Central memory CD8-positive, alpha-beta T cell (primary cell): ENCODE measurements around the gene DYNLT2B.
A peak's percentile ranks its signal among the peaks of the same experiment; 100 is the strongest.
"Not testable (repeated sequence)": the region's sequence is repeated elsewhere in the genome, so short reads cannot be mapped to it uniquely, and the experiment has no call there.

Experiments used
- ATAC-seq: fragments of 150-1000 bp; cut with Tn5 transposase; replicated peaks from 2 replicates; pipeline ENCODE4 v1.10.0; 2022; ENCODE audit warnings: mild to moderate bottlenecking, moderate FRiP score, moderate number of reproducible peaks; ENCODE audit not compliant: poor library complexity, severe bottlenecking; ENCODE audit errors: extremely low read depth
- DNase-seq, 2 donors: peaks; one replicate each; pipeline ENCODE4 v3.0.0; 2021; ENCODE audit warnings: low spot score in 2 of 2
- H3K27ac Mint-ChIP-seq: one replicate; pipeline ENCODE4 v1.8.0; 2022; ENCODE audit warnings: low read depth, mild to moderate bottlenecking, moderate library complexity, mixed read lengths
- H3K27me3 Mint-ChIP-seq: one replicate; pipeline ENCODE4 v1.8.0; 2022; ENCODE audit warnings: mixed read lengths
- H3K36me3 Mint-ChIP-seq: one replicate; pipeline ENCODE4 v1.8.0; 2022; ENCODE audit warnings: mild to moderate bottlenecking, moderate library complexity, mixed read lengths; ENCODE audit not compliant: insufficient read depth
- H3K4me1 Mint-ChIP-seq: one replicate; pipeline ENCODE4 v1.8.0; 2022; ENCODE audit warnings: mixed read lengths
- H3K4me3 Mint-ChIP-seq: one replicate; pipeline ENCODE4 v1.8.0; 2022; ENCODE audit warnings: mild to moderate bottlenecking, moderate library complexity, mixed read lengths
- H3K9me3 Mint-ChIP-seq: one replicate; pipeline ENCODE4 v1.8.0; 2022; ENCODE audit warnings: mixed read lengths

Gene DYNLT2B

DNA sequence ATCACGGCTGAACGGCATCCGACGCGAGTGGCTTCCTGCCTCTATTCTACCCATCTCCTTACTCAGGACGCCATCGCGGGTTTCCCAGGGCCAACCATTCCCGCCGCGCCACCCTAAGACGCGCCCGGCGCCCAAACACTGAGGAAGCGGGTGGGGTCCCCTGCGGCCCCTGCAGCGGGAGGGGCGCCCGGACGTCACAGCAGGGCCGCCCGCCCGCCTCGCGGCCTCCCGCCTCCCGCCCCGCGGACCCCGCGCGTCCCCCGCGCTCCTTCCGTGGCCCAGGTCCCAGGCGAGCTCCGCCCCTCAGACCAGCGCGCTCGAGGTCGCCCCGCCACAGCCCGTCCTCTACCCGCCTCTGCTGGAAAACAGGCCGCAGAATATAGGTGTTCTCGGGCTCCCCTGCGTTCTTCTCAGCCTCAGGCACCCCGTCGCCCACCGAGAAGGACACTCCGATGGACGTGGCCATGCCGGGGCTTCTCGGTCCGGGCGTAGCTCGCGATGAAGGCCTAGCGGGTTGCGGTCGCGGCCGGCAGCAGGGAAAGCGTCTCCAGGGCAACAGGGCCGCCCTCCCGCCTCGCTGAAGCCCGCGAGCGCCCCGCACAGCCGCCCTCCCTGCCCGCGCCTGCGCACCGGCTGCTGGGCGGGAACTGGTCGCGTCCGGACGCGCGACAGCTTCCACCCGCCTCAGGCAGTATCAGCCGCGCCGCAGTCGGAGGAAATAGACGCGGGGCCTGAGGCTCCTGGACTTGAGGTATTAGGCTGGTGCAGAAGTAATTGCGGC is at the start of gene DYNLT2B:
DYNLT2B (minus strand) TSS at position 554 of the 781 bp plus-strand sequence; CDS start at position 466, 88 bp downstream.
- peaks cover 14% of the 10 kb centered on the region for H3K36me3 Mint-ChIP-seq
- no peaks in the 10 kb centered on the region for H3K9me3 Mint-ChIP-seq
- H3K27ac Mint-ChIP-seq: peak within 1 kb of the TSS; percentile 93
- DNase-seq (peak; percentile 74 to 78), ATAC-seq (peak; percentile 93)
- no peaks in the 10 kb centered on the region for H3K27me3 Mint-ChIP-seq
- H3K4me3 Mint-ChIP-seq: peak within 1 kb of the TSS; percentile 95
- peaks cover 18% of the 10 kb centered on the region for H3K4me1 Mint-ChIP-seq

DNA sequence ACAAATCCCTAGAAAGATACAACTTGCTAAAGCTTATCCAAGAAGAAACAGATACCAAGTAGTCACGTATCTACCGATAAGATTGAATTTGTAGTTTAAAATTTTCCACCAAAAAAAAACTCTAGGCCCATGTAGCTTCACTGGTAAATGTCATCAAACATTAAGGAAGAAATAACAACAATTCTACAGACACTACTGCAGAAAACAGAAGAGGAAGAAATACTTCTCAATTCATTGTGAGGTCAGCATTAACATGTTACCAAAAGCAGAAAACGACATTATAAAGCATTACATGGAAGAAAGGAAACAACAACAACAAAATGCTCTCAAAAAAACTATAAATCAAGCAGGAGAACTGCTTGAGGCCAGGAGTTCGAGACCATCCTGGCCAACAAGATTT is 47.7 kb upstream of the DYNLT2B start:
- no peak overlapping the region for H3K4me3 Mint-ChIP-seq
- ATAC-seq: no peak
- no peaks in the 10 kb centered on the region for H3K27me3 Mint-ChIP-seq
- DNase-seq: no peak
- H3K27ac Mint-ChIP-seq: no peak overlapping the region
- H3K4me1 Mint-ChIP-seq: peaks cover 9% of the 10 kb centered on the region
- peaks cover 45% of the 10 kb centered on the region for H3K36me3 Mint-ChIP-seq
- no peaks in the 10 kb centered on the region for H3K9me3 Mint-ChIP-seq

DNA sequence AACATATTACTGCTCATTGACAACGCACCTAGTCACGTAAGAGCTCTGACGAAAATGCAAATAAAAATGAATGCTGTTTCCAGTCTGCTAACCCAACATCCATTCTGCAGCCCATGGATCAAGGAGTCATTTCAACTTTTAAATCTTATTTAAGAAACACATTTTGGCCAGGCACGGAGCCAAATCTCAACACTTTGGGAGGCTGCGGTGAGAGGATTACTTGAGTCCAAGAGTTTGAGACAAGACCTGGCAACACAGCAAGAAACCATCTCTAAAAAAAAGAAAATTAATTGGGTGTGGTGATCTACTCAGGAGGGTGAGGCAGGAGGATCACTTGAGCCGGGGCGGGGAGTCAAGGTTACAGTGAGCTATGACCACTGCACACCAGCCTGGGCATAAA is 42.5 kb upstream of the DYNLT2B start:
- no peak for ATAC-seq
- Mint-ChIP-seq H3K27me3 (no peaks in the 10 kb centered on the region), H3K4me1 (peaks cover 27% of the 10 kb centered on the region), H3K27ac (no peak overlapping the region), H3K4me3 (no peak overlapping the region), H3K36me3 (peaks cover 61% of the 10 kb centered on the region), H3K9me3 (no peaks in the 10 kb centered on the region)
- DNase-seq: no peak

DNA sequence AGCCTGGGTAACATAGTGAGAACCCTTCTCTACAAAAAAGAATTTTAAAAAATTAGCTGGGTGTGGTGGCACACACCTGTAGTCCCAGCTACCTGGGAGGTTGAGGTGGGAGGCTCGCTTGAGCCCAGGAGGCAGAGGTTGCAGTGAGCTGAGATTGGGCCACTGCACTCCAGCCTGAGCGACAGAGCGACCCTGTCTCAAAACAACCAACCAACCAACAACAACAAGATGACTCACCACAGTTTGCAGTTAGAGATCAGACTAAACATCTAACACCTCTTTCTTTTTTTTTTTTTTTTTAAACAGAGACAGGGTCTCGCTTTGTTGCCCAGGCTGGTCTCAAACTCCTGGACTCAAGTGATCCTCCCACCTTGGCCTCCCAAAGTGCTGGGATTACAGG is 40.5 kb upstream of the DYNLT2B start:
- H3K27ac Mint-ChIP-seq: not testable (repeated sequence)

DNA sequence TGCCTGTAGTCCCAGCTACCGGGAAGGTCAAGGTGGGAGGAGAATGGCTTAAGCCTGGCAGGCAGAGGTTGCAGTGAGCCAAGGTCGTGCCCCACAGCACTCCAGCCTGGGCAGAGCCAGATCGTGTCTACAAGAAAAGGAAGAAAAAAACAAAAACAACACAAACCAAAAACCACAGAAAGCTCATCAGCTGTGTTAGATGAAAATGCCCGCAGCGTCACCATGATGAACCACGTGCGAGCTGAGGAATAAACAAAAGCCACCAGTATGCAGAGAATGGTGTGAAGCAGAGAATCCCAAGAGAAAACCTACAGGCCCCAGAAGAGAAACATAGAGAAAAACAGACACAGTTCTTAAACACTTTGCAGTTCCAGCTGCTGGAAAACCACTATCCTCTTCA is 39.9 kb upstream of the DYNLT2B start:
- H3K4me1 Mint-ChIP-seq: peaks cover 22% of the 10 kb centered on the region
- H3K27ac Mint-ChIP-seq: peak overlapping the region; percentile 78
- no peaks in the 10 kb centered on the region for H3K9me3 Mint-ChIP-seq
- ATAC-seq: peak; percentile 67
- peak in 1 of 2 donors; percentile 11 for DNase-seq
- peaks cover 67% of the 10 kb centered on the region for H3K36me3 Mint-ChIP-seq
- no peaks in the 10 kb centered on the region for H3K27me3 Mint-ChIP-seq
- H3K4me3 Mint-ChIP-seq: no peak overlapping the region

More for the DNA sequence above, 40.5 kb upstream of the DYNLT2B start:
- H3K36me3 Mint-ChIP-seq: peaks cover 66% of the 10 kb centered on the region
- not testable (repeated sequence) for ATAC-seq, H3K9me3 Mint-ChIP-seq, H3K27me3 Mint-ChIP-seq, H3K4me3 Mint-ChIP-seq, DNase-seq
- H3K4me1 Mint-ChIP-seq: peaks cover 22% of the 10 kb centered on the region

DNA sequence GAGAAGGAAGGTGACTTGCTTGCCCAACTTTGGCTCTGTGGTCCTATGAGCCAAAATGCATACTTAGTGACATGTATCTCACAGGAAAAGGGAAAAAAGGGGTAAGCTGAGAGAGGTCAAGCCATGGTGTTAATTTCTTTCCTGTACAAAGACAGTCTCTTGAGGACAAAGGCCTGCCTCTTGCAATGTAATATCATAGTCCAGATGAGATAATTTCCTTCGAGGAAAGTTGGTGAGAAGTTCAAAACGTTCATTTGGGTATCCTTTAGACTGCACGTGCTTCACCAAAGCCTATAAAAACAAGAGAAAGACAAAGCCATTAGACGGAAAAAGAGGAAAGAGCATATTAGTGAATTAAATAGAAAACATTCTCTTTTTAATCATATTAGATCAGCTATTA is 38.5 kb upstream of the DYNLT2B start:
- Mint-ChIP-seq H3K4me3 (no peak overlapping the region), H3K9me3 (no peaks in the 10 kb centered on the region), H3K4me1 (peaks cover 22% of the 10 kb centered on the region), H3K36me3 (peaks cover 64% of the 10 kb centered on the region), H3K27me3 (no peaks in the 10 kb centered on the region), H3K27ac (no peak overlapping the region)
- DNase-seq: no peak
- no peak for ATAC-seq

DNA sequence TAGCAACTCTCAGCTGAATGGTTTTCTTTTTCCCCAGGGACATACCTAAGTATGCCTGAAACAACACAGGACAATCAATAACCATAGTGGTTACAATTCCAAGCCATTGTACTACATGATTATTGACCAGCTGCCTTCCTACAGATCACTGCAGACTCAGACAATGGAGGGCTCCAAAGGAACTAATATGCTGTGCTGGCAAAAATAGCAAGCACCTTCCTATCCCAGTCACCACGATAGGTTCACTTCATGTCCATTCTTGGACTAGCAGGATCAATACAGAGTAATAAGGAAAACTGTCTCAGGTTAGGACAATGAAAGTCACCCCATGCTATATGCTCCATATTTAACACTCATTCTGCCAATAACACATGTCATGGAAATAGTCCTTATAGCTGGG is 37.6 kb upstream of the DYNLT2B start:
- no peak overlapping the region for H3K27ac Mint-ChIP-seq
- H3K36me3 Mint-ChIP-seq: peaks cover 57% of the 10 kb centered on the region
- H3K4me1 Mint-ChIP-seq: peaks cover 22% of the 10 kb centered on the region
- DNase-seq: no peak
- ATAC-seq: no peak
- no peaks in the 10 kb centered on the region for H3K27me3 Mint-ChIP-seq
- H3K9me3 Mint-ChIP-seq: no peaks in the 10 kb centered on the region
- H3K4me3 Mint-ChIP-seq: no peak overlapping the region

DNA sequence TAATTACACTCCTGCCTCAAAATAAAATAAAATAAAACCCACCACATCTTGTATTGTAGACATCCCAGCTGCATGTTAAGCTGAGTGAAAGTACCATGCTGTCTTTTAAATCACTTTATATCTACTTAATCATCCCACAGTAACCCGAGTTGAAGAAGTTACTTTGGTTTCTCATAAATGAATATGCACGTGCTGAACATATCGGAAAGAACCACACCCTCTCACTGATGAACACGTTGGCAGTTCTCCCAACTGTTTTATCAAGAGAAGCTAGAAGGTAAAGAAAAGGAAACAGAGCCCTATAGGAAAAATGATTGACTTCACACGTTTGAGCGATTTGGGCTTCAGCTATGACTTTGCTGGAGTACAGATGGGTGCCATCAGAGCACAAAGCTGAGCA is 36.1 kb upstream of the DYNLT2B start:
- Mint-ChIP-seq H3K4me3 (no peak overlapping the region), H3K4me1 (peaks cover 18% of the 10 kb centered on the region), H3K27ac (no peak overlapping the region), H3K27me3 (no peaks in the 10 kb centered on the region), H3K36me3 (peaks cover 45% of the 10 kb centered on the region), H3K9me3 (no peaks in the 10 kb centered on the region)
- ATAC-seq: no peak
- DNase-seq: no peak

DNA sequence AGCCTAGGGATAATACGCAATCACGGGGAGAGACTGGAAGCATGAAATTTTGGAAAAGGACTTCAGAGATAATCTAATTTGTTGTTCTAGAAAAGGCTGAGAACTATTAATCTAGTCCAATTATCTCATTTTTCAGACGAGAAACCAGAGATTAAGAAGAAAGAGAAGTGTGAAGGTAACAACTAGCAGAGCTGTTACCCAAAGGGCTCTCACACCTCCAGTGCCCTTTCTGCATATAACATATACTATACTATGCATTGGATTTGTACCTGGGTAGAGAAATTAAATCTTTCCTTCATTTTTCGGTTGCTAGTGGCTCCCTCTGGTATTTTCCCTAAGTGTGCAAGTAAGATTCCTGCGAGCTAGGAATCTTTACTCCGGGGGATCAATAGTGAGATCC is 33.5 kb upstream of the DYNLT2B start:
- H3K27ac Mint-ChIP-seq: peak overlapping the region; percentile 20
- no peaks in the 10 kb centered on the region for H3K27me3 Mint-ChIP-seq
- DNase-seq: no peak
- H3K4me1 Mint-ChIP-seq: no peaks in the 10 kb centered on the region
- H3K36me3 Mint-ChIP-seq: peaks cover 34% of the 10 kb centered on the region
- no peak overlapping the region for H3K4me3 Mint-ChIP-seq
- ATAC-seq: no peak
- no peaks in the 10 kb centered on the region for H3K9me3 Mint-ChIP-seq

DNA sequence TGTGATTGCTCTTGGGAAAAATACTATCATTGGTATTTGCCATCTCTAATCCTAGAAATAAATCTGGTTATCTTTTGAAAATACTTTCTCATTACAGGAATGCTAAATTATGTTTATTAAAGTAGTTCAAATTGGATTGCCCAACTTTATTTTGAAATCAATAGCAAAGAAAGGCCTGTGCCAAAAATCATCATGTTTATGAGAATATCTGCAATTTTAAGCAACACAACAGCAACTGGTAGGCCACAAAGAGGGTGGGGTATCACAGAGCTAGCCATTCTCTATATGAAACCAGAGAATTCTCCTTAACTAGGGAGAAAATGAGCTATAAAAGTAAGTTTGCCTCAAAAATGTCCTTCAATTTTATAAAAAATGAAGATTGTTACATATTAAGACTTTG is 32.0 kb upstream of the DYNLT2B start:
- Mint-ChIP-seq H3K27ac (no peak overlapping the region), H3K4me1 (peaks cover 7% of the 10 kb centered on the region), H3K4me3 (no peak overlapping the region), H3K27me3 (no peaks in the 10 kb centered on the region), H3K9me3 (no peaks in the 10 kb centered on the region), H3K36me3 (peaks cover 23% of the 10 kb centered on the region)
- DNase-seq (no peak), ATAC-seq (no peak)

DNA sequence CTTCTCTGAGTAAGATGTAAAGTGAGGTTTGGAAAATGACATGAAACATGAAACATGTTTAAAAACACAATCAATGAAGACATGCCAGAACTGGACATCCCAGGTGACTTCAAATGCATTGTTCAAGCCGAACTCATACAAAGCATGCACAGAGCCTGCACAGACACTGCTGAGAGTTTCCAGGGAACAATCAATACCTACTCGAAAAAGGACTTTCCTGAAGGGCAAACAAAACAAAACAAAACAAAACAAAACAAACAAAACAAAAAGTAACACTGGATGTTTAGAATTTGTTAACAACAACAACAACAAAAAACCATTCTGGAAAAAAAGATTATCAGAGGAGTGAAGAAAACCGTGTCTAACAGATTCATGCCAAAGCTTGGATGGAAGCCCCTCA is 30.7 kb upstream of the DYNLT2B start:
- DNase-seq: no peak
- H3K27me3 Mint-ChIP-seq: no peaks in the 10 kb centered on the region
- no peak overlapping the region for H3K4me3 Mint-ChIP-seq
- peaks cover 18% of the 10 kb centered on the region for H3K36me3 Mint-ChIP-seq
- no peak overlapping the region for H3K27ac Mint-ChIP-seq
- no peaks in the 10 kb centered on the region for H3K9me3 Mint-ChIP-seq
- peaks cover 7% of the 10 kb centered on the region for H3K4me1 Mint-ChIP-seq
- ATAC-seq: no peak

DNA sequence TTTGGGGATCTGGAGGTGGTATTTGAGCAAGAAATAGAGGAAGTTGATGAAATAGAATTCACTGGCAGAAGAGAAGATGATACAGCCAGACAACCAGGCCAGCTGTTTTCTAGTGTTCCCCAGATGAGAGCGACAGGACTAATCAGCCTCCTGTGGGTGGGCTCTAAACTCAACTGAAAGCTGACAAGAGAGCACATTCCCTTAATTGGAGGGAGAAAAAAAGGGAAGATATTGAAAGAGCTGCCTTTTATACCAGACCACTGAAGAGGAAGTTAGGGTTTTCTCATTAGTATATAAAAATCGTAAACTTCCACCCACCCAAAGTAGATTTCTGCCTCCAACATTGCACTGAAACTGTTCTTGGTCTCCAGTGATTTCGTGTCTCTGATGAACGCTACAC is 26.6 kb upstream of the DYNLT2B start:
- no peaks in the 10 kb centered on the region for H3K27me3 Mint-ChIP-seq
- DNase-seq (no peak), ATAC-seq (no peak)
- peaks cover 5% of the 10 kb centered on the region for H3K36me3 Mint-ChIP-seq
- H3K4me1 Mint-ChIP-seq: peaks cover 7% of the 10 kb centered on the region
- H3K9me3 Mint-ChIP-seq: no peaks in the 10 kb centered on the region
- no peak overlapping the region for H3K4me3 Mint-ChIP-seq
- no peak overlapping the region for H3K27ac Mint-ChIP-seq

DNA sequence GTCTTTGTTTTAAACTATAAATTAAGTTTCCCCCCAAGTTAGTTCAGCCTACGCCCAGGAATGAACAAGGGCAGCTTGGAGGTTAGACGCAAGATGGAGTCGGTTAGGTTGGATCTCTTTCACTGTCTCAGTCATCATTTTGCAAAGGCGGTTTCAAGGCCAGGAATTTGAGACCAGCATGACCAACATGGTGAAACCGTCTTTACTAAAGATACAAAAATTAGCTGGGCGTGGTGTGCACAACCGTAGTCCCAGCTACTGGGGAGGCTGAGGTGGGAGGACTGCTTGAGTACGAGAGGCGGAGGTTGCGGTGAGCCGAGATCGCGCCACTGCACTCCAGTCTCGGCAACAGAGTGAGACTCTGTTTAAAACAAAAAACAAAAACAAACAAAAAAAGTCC is 25.9 kb upstream of the DYNLT2B start:
- H3K27me3 Mint-ChIP-seq, DNase-seq, ATAC-seq, H3K27ac Mint-ChIP-seq, H3K4me3 Mint-ChIP-seq, H3K4me1 Mint-ChIP-seq, H3K36me3 Mint-ChIP-seq, H3K9me3 Mint-ChIP-seq: not testable (repeated sequence)
